ENCODE results near the gene HPSE2. TPM values are rescaled to one million over a fixed set of nuclear protein-coding genes. Genes with fewer than 3 reads are reported as not detected.

The HPSE2 gene
- total RNA-seq, 2 experiments from 2014 or later: not detected

GRCh38 chr10:98929709-98930108, 305.9 kb downstream of the HPSE2 start:
- ATAC-seq (ENCODE audit: poor library complexity) (no peak), DNase-seq (no peak)
- no peaks in the 10 kb centered on the region for H3K9me3 ChIP-seq (ENCODE audit: control insufficient read depth in 1 of 2, insufficient read depth in 1 of 2, low read length in 2 of 2)
- no peaks in the 10 kb centered on the region for H3K4me1 ChIP-seq (ENCODE audit: insufficient read depth, low read length)
- Mint-ChIP-seq H3K4me3 (no peak overlapping the region), H3K36me3 (ENCODE audit: low read depth) (no peaks in the 10 kb centered on the region), H3K27me3 (no peaks in the 10 kb centered on the region), H3K9me3 (no peaks in the 10 kb centered on the region), H3K27ac (no peak overlapping the region), H3K4me1 (ENCODE audit: low read depth) (no peaks in the 10 kb centered on the region)
- H3K27me3 ChIP-seq (ENCODE audit: control insufficient read depth in 1 of 2, insufficient read depth in 2 of 2, low read length in 2 of 2): no peaks in the 10 kb centered on the region
- no peak overlapping the region for H3K27ac ChIP-seq (ENCODE audit: low read depth in 1 of 2, low read length in 2 of 2)
- no peak overlapping the region for H3K4me3 ChIP-seq (ENCODE audit: low read length)
- no peak for TF ChIP-seq CTCF (IDR thresholded peaks at IDR 0.05)
- CTCF ChIA-PET: no interaction called here
- POLR2A ChIA-PET: no interaction called here
- intact Hi-C loops (cut with DNase I, micrococcal nuclease): no loop called here
- no peaks in the 10 kb centered on the region for H3K36me3 ChIP-seq (ENCODE audit: insufficient read depth, low read length)

GRCh38 chr10:98925651-98926050, 310.0 kb downstream of the HPSE2 start:
- Mint-ChIP-seq H3K36me3 (ENCODE audit: low read depth) (no peaks in the 10 kb centered on the region), H3K27ac (no peak overlapping the region), H3K27me3 (peaks cover 5% of the 10 kb centered on the region), H3K9me3 (no peaks in the 10 kb centered on the region), H3K4me1 (ENCODE audit: low read depth) (no peaks in the 10 kb centered on the region), H3K4me3 (no peak overlapping the region)
- H3K9me3 ChIP-seq (ENCODE audit: control insufficient read depth in 1 of 2, insufficient read depth in 1 of 2, low read length in 2 of 2): no peaks in the 10 kb centered on the region
- DNase-seq: no peak
- no peak overlapping the region for H3K4me3 ChIP-seq (ENCODE audit: low read length)
- ATAC-seq (ENCODE audit: poor library complexity): no peak
- no peaks in the 10 kb centered on the region for H3K27me3 ChIP-seq (ENCODE audit: control insufficient read depth in 1 of 2, insufficient read depth in 2 of 2, low read length in 2 of 2)
- H3K36me3 ChIP-seq (ENCODE audit: insufficient read depth, low read length): no peaks in the 10 kb centered on the region
- H3K27ac ChIP-seq (ENCODE audit: low read depth in 1 of 2, low read length in 2 of 2): no peak overlapping the region
- CTCF ChIA-PET: no interaction called here
- H3K4me1 ChIP-seq (ENCODE audit: insufficient read depth, low read length): no peaks in the 10 kb centered on the region
- TF ChIP-seq CTCF (IDR thresholded peaks at IDR 0.05): no peak
- intact Hi-C loops (cut with DNase I, micrococcal nuclease): no loop called here
- POLR2A ChIA-PET: no interaction called here

GRCh38 chr10:98924526-98924925, 311.1 kb downstream of the HPSE2 start:
- no peaks in the 10 kb centered on the region for H3K4me1 Mint-ChIP-seq (ENCODE audit: low read depth)
- no peaks in the 10 kb centered on the region for H3K36me3 Mint-ChIP-seq (ENCODE audit: low read depth)
- no peak for ATAC-seq (ENCODE audit: poor library complexity)
- H3K27ac ChIP-seq (ENCODE audit: low read depth in 1 of 2, low read length in 2 of 2): no peak overlapping the region
- no peaks in the 10 kb centered on the region for H3K4me1 ChIP-seq (ENCODE audit: insufficient read depth, low read length)
- H3K27me3 ChIP-seq (ENCODE audit: control insufficient read depth in 1 of 2, insufficient read depth in 2 of 2, low read length in 2 of 2): no peaks in the 10 kb centered on the region
- H3K27ac Mint-ChIP-seq: no peak overlapping the region
- POLR2A ChIA-PET: no interaction called here
- peaks cover 5% of the 10 kb centered on the region for H3K27me3 Mint-ChIP-seq
- no peak overlapping the region for H3K4me3 ChIP-seq (ENCODE audit: low read length)
- H3K36me3 ChIP-seq (ENCODE audit: insufficient read depth, low read length): no peaks in the 10 kb centered on the region
- no peaks in the 10 kb centered on the region for H3K9me3 Mint-ChIP-seq
- CTCF ChIA-PET: no interaction called here
- no peak for DNase-seq
- no peaks in the 10 kb centered on the region for H3K9me3 ChIP-seq (ENCODE audit: control insufficient read depth in 1 of 2, insufficient read depth in 1 of 2, low read length in 2 of 2)
- intact Hi-C loops (cut with DNase I, micrococcal nuclease): no loop called here
- H3K4me3 Mint-ChIP-seq: no peak overlapping the region
- no peak for TF ChIP-seq CTCF (IDR thresholded peaks at IDR 0.05)

All from CD4-positive, alpha-beta T cell (primary cell).